HG03378 (cell line): Measurements from ENCODE around the gene STK11IP.

Experiments used
- ATAC-seq: cut with Tn5 transposase; IDR thresholded peaks from one replicate; pipeline ENCODE4 v1.9.1; 2021; ENCODE audit warnings: mild to moderate bottlenecking, moderate library complexity; ENCODE audit not compliant: unreplicated experiment

The STK11IP gene

DNA sequence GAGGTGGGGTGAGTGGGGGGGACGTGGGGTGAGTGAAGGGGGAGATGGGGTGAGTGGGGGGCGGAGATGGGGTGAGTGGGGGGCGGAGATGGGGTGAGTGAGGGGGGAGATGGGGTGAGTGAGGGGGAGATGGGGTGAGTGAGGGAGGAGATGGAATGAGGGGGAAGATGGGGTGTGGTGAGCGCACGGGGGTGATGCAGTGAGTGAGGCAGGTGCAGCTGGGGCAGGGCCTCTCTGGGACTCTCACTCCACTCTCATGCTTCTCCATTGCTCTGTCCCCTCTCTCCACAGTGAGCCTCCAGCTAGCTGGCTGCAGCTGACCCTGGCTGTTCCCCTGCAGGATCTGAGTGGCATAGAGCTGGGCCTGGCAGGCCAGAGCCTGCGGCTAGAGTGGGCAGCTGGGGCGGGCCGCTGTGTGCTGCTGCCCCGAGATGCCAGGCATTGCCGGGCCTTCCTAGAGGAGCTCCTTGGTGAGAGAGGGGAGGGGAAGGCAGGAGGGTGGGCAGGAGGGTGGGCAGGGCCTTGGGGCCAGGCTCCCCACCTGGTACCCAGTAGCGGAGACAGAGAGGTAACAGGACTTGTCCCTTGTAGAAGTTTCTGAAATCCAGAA, 15.9 kb downstream of the STK11IP start:
- ATAC-seq = no peak

DNA sequence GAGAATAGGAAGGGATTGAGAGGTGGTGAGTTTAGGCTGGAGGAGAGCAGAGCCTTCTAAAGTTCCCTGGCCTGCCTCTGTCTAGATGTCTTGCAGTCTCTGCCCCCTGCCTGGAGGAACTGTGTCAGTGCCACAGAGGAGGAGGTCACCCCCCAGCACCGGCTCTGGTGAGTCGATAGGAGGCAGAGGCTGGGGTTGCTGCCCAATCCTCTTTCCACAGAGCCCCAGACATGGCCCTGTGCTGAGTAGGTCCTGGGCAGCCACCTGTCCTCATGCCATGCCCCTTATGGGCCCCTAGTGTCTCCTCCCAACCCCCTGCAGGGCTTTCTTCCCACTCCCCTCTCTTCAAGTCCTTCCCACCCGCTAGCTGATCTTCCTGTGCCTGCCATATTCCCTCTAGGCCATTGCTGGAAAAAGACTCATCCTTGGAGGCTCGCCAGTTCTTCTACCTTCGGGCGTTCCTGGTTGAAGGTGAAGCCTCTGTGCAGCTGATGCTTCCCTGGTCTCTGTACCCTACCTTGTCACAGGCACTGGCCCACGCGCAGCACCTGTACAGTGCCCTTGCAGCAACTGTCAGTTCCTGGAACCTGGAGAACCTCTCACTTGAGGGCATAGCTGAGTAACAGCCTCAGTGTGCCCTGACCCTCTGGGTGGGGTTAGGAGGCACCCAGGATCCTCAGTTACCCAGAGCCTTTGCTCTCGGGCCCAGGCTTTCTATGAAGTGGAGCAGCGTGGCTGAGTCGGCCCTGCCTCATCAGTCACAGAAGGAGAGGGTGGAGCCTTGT, 16.6 kb downstream of the STK11IP start:
- ATAC-seq = no peak

DNA sequence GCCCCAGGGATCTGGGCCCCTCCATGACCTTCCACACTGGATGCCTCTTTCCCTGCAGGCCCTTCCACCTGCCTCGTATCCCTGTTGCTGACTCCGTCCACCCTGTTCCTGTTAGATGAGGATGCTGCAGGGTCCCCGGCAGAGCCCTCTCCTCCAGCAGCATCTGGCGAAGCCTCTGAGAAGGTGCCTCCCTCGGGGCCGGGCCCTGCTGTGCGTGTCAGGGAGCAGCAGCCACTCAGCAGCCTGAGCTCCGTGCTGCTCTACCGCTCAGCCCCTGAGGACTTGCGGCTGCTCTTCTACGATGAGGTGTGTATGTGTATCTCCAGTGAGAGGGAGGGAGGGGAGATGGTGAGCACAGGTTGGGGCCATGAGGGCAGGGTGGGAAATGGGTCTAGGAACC, 17.4 kb downstream of the STK11IP start:
- no peak for ATAC-seq

DNA sequence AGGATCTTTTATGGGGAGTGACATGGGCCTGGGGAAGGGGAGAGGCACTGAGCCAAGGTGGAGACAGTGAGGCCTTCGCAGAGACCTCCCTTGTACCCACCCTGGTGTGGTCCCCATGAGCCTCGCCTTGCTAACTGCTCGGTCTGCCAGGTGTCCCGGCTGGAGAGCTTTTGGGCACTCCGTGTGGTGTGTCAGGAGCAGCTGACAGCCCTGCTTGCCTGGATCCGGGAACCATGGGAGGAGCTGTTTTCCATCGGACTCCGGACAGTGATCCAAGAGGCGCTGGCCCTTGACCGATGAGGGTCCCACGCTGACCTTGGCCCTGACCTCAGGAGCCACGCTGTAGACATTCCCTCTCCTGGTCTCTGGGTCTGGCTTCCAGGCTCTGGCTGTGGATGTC, 18.2 kb downstream of the STK11IP start:
- no peak for ATAC-seq

DNA sequence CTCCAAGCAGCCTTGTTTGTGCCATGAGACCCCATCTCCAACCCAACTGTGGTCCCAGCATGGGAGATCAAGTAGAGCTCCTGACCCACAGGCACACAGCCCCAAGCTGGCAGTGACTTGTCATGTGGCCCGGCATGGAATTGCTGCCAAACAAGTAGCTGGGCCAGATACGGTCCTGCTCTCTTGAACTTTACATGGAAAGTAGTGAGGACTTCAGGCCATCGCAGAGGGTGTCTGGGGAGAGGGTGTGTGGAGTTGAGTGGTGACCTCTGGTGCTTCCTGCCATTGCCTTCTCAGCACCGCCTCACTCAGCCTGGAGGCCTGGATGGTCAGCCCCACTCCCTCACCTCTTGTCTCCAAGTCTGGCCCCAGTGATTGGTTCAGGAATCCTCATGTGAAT, 18.9 kb downstream of the STK11IP start:
- no peak for ATAC-seq

DNA sequence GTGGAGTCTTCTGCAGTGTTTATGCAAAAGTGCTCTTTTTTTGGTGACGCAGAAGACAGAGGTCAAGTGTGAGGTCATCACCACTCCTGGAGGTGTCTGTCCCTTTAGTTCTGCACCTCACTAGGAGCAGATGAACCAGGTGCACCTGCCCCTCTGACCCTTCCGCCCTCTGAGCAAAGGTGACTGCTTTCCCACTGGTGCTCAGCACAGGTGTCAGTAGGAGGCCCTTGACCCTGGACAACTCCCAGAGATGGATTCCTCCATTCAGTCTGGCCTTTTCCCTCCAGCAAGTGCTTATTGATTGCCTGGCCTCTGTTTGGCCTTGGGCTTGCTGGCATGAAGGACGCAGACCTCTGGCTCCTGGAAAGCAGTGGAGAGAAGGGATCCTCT, 21.1 kb downstream of the STK11IP start:
- no peak for ATAC-seq

DNA sequence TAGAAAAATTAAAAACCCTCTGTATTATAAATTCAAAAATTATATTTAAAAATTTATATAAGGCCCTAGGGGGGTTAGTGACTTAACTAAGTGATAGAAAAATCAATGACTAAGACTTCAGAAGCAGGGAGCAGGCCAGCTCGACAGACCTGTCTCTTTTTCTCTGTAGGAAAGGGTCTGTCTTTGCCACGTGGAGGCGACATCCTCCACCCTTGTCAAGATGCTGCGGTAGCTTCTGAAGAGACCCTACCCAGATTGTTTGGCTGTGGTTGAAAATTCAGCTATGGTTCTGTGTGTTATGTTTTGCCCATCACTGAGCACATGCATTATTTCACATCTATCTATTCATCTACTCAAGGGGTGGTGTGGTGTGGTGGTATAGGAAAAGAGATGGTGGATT, 21.6 kb downstream of the STK11IP start:
- no peak for ATAC-seq

DNA sequence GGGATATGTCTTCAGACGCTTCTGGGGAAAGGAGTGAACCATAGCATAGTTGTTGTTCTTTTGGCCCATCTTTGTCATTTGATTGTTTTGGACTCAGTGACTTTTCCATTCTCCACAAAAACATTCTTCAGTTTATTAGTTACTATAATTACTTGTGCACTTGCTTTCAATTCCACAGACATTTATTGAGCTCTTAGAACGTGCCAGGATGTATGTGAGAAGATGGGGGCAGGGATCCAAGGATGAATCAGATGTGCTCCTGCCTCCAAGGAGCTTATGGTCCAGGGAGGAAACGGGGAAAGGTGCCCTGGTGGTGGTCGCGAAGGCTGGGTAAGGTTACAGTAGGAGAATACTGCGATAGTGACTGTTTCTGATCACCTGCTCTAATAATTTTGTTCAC, 22.9 kb downstream of the STK11IP start:
- no peak for ATAC-seq

DNA sequence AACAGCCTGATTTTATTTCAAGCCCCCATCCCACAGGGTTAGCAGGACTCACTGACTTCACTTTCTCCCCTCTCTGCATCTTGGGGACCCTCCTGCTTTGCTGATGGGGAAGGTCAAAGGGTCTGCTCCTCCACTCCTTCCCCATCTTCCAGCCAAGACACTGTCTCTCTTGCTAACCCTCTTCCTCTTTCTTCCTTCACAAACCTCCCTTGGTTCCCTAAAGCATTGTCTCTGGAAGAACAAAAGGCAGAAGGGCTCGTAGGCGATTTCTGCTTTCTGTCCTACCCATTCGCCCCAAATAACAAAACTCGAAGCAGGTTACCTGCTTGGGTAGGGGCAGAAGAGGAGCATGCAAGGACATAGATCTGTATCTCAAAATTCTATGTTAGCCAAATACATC, 24.3 kb downstream of the STK11IP start:
- no peak for ATAC-seq

DNA sequence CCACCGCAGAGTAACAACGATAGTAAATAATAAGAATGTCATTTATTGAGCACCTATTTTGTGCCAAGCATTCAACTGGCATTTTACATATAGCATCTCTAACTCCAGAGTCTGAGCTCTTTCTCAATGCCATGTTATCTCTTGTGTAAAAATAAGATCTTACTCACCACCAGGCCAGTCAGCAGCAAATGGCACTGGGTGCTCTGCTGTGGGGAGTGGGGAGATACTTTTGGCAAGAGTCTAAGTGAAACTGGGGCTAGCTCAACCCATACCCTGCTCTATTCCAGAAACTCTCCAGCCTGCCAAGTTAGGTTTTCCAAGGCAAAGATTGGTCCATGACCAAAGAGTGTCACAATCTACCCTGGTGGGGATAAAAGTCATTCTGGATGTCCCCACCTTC, 24.8 kb downstream of the STK11IP start:
- no peak for ATAC-seq

DNA sequence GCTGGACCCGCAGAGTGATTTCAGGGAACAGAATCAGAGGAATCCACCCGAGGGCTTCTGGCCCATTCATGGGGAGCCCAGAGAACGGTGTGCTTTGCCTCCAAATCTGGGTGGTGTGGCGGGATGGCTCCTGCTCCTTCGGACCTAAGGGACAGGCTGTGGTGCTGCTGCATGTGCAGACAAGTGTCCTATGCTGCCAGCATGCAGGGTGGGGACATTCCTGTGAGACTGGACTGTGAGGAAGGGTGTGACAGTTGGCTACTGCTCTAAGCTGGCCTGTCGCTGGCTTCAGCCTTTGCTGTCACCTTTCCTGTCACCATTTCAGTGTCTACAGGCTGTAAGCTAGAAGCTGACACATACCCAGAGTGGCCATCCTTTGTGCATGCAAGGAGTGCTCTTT, 26.9 kb downstream of the STK11IP start:
- ATAC-seq = no peak

DNA sequence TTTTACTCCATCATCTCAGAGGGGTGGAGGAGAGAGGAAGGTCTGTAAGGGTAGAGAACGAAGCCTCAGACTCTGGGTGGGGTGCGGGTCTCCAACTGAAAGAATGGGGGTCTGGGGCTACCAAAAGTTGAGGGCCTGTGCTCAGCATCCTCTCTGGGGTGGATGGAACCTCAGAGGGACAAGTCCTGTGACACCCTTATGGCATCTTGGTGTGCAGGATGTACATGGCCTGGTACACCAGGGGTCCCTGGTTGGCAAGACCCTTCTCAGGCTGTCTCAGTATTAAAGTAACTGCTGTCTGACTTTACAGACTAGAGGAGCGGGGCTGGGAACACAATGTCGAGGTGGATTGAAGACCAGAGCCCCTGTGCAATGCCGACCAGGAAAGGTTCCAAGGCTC, 27.5 kb downstream of the STK11IP start:
- ATAC-seq = no peak

DNA sequence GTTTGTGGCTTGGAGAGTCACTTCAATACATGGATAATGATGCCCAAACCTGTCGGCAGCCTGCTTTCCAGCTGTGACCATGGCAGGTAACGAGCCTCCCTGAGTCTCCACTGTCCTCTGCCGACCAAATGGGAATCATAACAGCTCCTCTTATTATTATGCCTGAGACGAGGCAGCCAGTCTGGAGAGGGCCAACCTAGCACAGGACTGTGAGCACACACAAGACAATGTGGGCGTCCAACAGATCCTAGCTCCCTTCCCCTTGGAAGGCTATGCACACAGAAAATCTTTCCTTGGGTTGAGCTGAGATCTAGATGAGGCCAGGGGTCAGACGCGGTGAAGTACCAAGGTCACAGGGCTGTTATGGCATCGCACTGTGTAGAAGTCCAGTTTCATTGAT, 28.9 kb downstream of the STK11IP start:
- ATAC-seq = no peak

DNA sequence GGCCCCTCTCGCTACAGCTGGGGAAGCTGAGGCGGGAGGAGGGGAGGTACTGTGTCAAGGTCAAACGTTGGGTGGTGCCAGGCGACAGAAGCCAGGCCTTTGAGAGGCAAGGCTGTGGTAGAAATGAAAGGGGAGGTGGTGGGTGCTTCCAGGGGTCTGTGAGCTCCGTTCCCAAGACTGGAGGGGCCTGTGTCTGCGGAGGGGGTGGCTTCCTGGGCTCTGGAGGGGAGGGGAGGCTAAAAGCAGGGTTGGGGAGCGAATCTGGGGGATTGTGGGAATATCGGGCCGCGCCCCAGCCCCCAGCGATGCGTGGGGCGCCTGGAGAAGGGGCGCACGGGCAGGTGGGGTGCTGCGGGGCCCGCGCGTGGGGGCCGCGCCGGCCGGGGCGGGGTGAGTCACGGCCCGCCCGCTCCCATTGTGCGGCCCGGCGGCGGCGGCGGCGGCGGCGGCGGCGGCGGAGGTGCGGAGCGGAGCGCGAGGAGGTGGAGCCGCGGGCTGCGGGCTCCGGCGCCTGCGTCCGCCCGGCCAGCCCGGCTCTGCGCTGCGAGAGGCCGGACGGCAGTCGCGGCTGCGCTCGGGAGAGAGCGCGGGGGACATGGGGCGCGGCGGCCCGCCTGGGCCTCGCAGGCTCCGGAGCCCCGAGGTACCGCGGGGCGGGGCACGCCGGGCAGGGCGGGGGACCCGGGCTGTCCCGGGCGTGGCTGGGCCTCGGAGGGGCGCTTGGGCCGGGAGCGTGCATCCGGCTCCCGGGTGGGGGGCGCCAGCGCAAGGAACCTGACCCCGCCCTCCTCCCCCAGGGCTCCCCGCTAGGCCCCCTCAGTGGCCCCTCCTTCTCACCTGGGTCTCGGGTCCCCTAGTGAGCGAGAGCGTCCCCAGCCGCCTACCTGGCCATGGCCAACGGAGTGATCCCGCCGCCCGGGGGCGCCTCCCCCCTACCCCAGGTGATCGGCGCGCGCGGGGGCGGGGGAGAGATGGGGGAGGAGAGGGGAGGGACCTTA, 29.7 kb downstream of the STK11IP start, which contains the start of gene SLC4A3:
Gene SLC4A3, plus strand, starts transcription at position 528 of the 998 bp plus-strand sequence. Its CDS starts 363 bp downstream, at position 891.
- no peak for ATAC-seq

DNA sequence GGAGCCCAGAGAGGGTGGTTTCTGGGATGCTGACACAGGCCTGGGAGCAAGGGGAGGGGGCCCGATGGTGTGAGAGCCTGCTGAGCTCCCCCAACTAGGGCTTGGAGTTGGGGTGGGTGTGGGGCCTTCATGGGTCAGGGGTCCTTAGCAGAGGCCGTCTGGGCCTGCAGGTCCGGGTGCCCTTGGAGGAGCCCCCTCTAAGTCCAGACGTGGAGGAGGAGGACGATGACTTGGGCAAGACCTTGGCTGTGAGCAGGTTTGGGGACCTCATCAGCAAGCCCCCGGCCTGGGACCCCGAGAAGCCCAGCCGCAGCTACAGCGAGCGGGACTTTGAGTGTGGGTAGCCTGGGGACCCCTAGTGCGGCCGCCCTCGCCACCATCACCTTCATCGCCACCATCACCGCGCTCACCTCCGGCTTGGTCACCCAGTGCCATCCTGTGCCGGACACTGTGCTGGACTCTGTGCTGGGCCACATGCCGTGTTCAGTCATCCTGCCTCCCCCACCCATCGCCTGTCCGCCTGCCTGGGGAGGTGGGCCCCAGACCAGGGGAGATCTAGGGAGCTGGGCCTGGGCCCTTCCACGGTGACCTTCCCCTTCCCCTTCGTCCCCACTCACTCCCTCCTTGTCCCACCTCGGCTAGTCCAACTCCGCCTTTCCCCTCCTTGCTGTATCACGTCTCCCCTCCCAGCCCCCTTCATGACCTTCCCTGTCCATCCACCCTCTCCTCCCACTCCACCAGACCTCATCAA, 30.8 kb downstream of the STK11IP start:
- no peak for ATAC-seq

DNA sequence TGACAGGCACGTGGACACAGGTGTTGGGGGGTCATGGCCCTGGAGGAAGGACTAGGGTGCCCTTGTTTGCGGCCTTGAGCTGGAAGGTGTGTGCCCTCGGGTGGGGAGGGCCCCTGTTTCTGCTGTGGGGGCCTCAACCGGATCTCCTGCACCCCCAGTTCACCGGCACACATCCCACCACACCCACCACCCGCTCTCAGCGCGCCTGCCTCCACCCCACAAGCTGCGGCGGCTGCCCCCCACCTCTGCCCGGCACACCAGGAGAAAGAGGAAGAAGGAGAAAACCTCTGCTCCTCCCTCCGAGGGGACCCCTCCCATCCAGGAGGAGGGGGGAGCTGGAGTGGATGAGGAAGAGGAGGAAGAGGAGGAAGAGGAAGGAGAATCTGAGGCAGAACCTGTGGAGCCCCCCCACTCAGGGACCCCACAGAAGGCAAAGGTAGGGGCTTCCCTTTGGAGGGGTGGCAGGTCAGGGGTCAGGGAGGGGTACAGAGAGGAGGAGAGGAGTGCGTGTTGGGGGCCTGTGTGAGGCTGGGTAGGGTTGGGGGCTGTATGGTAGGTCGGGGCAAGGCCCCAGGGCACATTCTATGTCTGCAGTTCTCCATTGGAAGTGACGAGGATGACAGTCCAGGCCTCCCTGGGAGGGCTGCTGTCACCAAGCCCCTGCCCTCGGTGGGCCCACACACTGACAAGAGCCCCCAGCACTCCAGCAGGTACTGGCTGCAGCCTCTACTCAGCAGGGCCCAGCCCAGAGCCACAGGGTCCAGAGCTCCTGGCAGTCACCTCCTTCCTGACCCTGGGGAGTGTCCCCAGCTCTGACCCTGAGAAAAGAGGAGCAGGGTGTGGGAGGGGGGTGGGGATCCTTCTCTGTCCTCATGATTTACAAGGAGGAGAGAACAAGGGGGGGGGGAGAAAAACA, 31.6 kb downstream of the STK11IP start:
- no peak for ATAC-seq

DNA sequence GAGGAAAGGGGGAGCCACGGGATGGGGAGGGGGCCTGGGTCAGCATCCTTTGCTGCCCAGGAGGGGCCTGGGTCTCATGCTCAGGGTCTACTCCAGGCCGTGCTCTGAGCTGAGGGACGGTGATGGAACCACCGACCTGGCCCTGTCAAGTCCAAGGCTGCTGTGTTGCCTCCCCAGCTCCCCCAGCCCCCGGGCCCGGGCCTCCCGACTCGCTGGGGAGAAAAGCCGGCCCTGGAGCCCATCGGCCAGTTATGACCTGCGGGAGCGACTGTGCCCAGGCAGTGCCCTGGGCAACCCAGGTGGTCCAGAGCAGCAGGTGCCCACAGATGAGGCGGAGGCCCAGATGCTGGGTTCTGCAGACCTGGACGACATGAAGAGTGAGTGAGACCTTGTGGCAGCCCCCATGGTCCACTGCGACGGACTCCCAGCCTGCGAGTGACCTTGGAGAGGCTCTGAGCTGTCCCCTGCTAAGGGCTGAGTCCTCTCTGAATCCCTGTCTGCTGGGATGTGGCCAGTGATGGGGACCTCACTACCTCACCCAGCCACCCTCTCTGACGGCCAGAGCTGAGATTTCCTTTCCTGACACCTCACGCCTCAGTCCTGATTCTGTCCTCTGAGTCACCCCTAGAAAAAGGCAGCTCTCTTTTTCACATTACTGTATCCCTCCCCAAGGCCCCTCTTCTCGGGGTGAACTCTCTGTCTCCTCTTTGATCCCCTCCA, 32.5 kb downstream of the STK11IP start:
- ATAC-seq = no peak

DNA sequence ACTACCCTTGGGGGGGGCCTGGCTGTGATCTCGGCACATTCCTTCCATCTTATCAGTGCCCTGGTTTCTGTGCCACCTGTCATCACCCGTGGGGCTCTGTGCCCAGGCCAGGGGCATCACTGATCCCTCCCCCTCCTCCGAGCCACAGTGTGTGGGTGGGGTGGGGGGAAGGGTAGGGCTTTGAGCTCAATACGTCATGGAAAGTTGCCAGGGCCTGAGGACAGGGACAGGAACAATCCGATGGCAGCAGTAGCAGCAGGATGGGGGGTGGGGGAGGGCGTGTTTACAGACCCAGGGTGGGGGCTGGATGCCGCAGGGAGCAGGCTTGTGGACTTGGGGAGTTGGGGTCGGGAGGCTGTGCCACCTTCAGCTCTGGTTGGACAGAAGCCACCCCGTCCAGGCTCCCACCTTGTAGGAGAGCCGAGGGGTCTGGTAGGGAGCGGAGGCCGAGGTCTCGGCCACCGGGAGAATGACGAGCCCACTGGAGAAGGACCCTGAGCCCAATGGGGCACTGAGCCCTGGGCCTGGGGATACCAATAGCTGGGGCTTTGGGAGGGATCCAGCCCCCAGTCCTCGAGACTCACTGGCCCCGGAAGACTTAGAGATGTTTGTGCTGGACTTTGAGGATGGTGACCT, 33.2 kb downstream of the STK11IP start:
- no peak for ATAC-seq
